T-helper 1 cell treated with Interleukin-12 subunit alpha and Interleukin-12 subunit beta and Interleukin-4 antibody, amounts not matched to agents 30 μg/mL and 1 μg/mL, for 36 hours (primary cell): ENCODE measurements around the gene NCBP3.
A peak's percentile ranks its signal among the peaks of the same experiment; 100 is the strongest.

Experiments
- H3K27ac Mint-ChIP-seq: one replicate; pipeline ENCODE4 v1.8.0; 2021; ENCODE audit warnings: mild to moderate bottlenecking, mixed read lengths
- H3K27me3 Mint-ChIP-seq: one replicate; pipeline ENCODE4 v1.8.0; 2021; ENCODE audit warnings: low read depth, mixed read lengths
- H3K36me3 Mint-ChIP-seq: one replicate; pipeline ENCODE4 v1.8.0; 2021; ENCODE audit warnings: low read depth, mixed read lengths
- H3K4me1 Mint-ChIP-seq: one replicate; pipeline ENCODE4 v1.8.0; 2021; ENCODE audit warnings: low read depth, mixed read lengths
- H3K4me3 Mint-ChIP-seq: one replicate; pipeline ENCODE4 v1.8.0; 2021; ENCODE audit warnings: mild to moderate bottlenecking, moderate library complexity, mixed read lengths
- H3K9me3 Mint-ChIP-seq: one replicate; pipeline ENCODE4 v1.8.0; 2021; ENCODE audit warnings: mixed read lengths

The NCBP3 gene

GRCh38 chr17:3887804-3888203 is 41.8 kb upstream of the NCBP3 start:
- H3K27me3 Mint-ChIP-seq, result peaks cover 8% of the 10 kb centered on the region
- peaks cover 2% of the 10 kb centered on the region for H3K36me3 Mint-ChIP-seq
- peaks cover 26% of the 10 kb centered on the region for H3K4me1 Mint-ChIP-seq
- no peak overlapping the region for H3K4me3 Mint-ChIP-seq
- peak overlapping the region; percentile 16 for H3K27ac Mint-ChIP-seq
- no peaks in the 10 kb centered on the region for H3K9me3 Mint-ChIP-seq

- Mint-ChIP-seq H3K36me3 (peaks cover 2% of the 10 kb centered on the region), H3K9me3 (no peaks in the 10 kb centered on the region), H3K27me3 (peaks cover 8% of the 10 kb centered on the region), H3K4me3 (peak overlapping the region; percentile 45), H3K27ac (peak overlapping the region; percentile 63), H3K4me1 (peaks cover 26% of the 10 kb centered on the region)
Observed at GRCh38 chr17:3887394-3887793, 41.3 kb upstream of the NCBP3 start.

- H3K4me1 Mint-ChIP-seq, result peaks cover 22% of the 10 kb centered on the region
- no peaks in the 10 kb centered on the region for H3K9me3 Mint-ChIP-seq
- peaks cover 8% of the 10 kb centered on the region for H3K27me3 Mint-ChIP-seq
- peaks cover 2% of the 10 kb centered on the region for H3K36me3 Mint-ChIP-seq
- H3K4me3 Mint-ChIP-seq, result peak overlapping the region; percentile 45
- peak overlapping the region; percentile 63 for H3K27ac Mint-ChIP-seq
Observed at GRCh38 chr17:3886776-3887175, 40.7 kb upstream of the NCBP3 start.

GRCh38 chr17:3885970-3886369 is 39.9 kb upstream of the NCBP3 start:
- no peaks in the 10 kb centered on the region for H3K9me3 Mint-ChIP-seq
- H3K4me3 Mint-ChIP-seq, result no peak overlapping the region
- peaks cover 2% of the 10 kb centered on the region for H3K36me3 Mint-ChIP-seq
- H3K27ac Mint-ChIP-seq, result peak overlapping the region; percentile 63
- peaks cover 15% of the 10 kb centered on the region for H3K4me1 Mint-ChIP-seq
- no peaks in the 10 kb centered on the region for H3K27me3 Mint-ChIP-seq

- Mint-ChIP-seq H3K27ac (no peak overlapping the region), H3K27me3 (no peaks in the 10 kb centered on the region), H3K4me3 (no peak overlapping the region), H3K4me1 (peaks cover 15% of the 10 kb centered on the region), H3K9me3 (no peaks in the 10 kb centered on the region), H3K36me3 (peaks cover 2% of the 10 kb centered on the region)
Observed at GRCh38 chr17:3885271-3885670, 39.2 kb upstream of the NCBP3 start.

- H3K9me3 Mint-ChIP-seq, result no peaks in the 10 kb centered on the region
- H3K36me3 Mint-ChIP-seq, result peaks cover 2% of the 10 kb centered on the region
- H3K4me1 Mint-ChIP-seq, result peaks cover 15% of the 10 kb centered on the region
- no peak overlapping the region for H3K27ac Mint-ChIP-seq
- no peak overlapping the region for H3K4me3 Mint-ChIP-seq
- H3K27me3 Mint-ChIP-seq, result no peaks in the 10 kb centered on the region
Observed at GRCh38 chr17:3884188-3884587, 38.1 kb upstream of the NCBP3 start.

- no peak overlapping the region for H3K27ac Mint-ChIP-seq
- H3K4me3 Mint-ChIP-seq, result no peak overlapping the region
- H3K4me1 Mint-ChIP-seq, result peaks cover 14% of the 10 kb centered on the region
- no peaks in the 10 kb centered on the region for H3K27me3 Mint-ChIP-seq
- H3K9me3 Mint-ChIP-seq, result no peaks in the 10 kb centered on the region
- peaks cover 2% of the 10 kb centered on the region for H3K36me3 Mint-ChIP-seq
Observed at GRCh38 chr17:3882276-3882675, 36.2 kb upstream of the NCBP3 start.

GRCh38 chr17:3880983-3881382 is 34.9 kb upstream of the NCBP3 start:
- Mint-ChIP-seq H3K27me3 (no peaks in the 10 kb centered on the region), H3K27ac (no peak overlapping the region), H3K4me3 (no peak overlapping the region), H3K9me3 (no peaks in the 10 kb centered on the region), H3K4me1 (peaks cover under 1% of the 10 kb centered on the region), H3K36me3 (peaks cover 2% of the 10 kb centered on the region)

GRCh38 chr17:3879591-3880417 is 33.8 kb upstream of the NCBP3 start:
- no peak overlapping the region for H3K27ac Mint-ChIP-seq
- H3K36me3 Mint-ChIP-seq, result peaks cover 2% of the 10 kb centered on the region
- no peak overlapping the region for H3K4me3 Mint-ChIP-seq
- H3K4me1 Mint-ChIP-seq, result no peaks in the 10 kb centered on the region
- no peaks in the 10 kb centered on the region for H3K27me3 Mint-ChIP-seq
- H3K9me3 Mint-ChIP-seq, result no peaks in the 10 kb centered on the region

GRCh38 chr17:3879186-3879585 is 33.1 kb upstream of the NCBP3 start:
- Mint-ChIP-seq H3K36me3 (peaks cover 2% of the 10 kb centered on the region), H3K9me3 (no peaks in the 10 kb centered on the region), H3K4me3 (no peak overlapping the region), H3K4me1 (no peaks in the 10 kb centered on the region), H3K27ac (no peak overlapping the region), H3K27me3 (no peaks in the 10 kb centered on the region)

- H3K4me3 Mint-ChIP-seq, result no peak overlapping the region
- no peaks in the 10 kb centered on the region for H3K4me1 Mint-ChIP-seq
- no peaks in the 10 kb centered on the region for H3K9me3 Mint-ChIP-seq
- no peaks in the 10 kb centered on the region for H3K27me3 Mint-ChIP-seq
- H3K27ac Mint-ChIP-seq, result no peak overlapping the region
- H3K36me3 Mint-ChIP-seq, result peaks cover 1% of the 10 kb centered on the region
Observed at GRCh38 chr17:3877220-3877619, 31.2 kb upstream of the NCBP3 start.

GRCh38 chr17:3875317-3875716 is 29.3 kb upstream of the NCBP3 start:
- H3K27me3 Mint-ChIP-seq, result no peaks in the 10 kb centered on the region
- no peak overlapping the region for H3K27ac Mint-ChIP-seq
- no peak overlapping the region for H3K4me3 Mint-ChIP-seq
- H3K36me3 Mint-ChIP-seq, result peaks cover 1% of the 10 kb centered on the region
- no peaks in the 10 kb centered on the region for H3K9me3 Mint-ChIP-seq
- peaks cover 4% of the 10 kb centered on the region for H3K4me1 Mint-ChIP-seq

- no peak overlapping the region for H3K4me3 Mint-ChIP-seq
- peaks cover 1% of the 10 kb centered on the region for H3K36me3 Mint-ChIP-seq
- H3K4me1 Mint-ChIP-seq, result peaks cover 4% of the 10 kb centered on the region
- H3K9me3 Mint-ChIP-seq, result no peaks in the 10 kb centered on the region
- no peak overlapping the region for H3K27ac Mint-ChIP-seq
- H3K27me3 Mint-ChIP-seq, result no peaks in the 10 kb centered on the region
Observed at GRCh38 chr17:3873862-3874261, 27.8 kb upstream of the NCBP3 start.

GRCh38 chr17:3870871-3871306 is 24.8 kb upstream of the NCBP3 start:
- H3K4me1 Mint-ChIP-seq, result peaks cover 4% of the 10 kb centered on the region
- peak overlapping the region; percentile 92 for H3K27ac Mint-ChIP-seq
- H3K9me3 Mint-ChIP-seq, result no peaks in the 10 kb centered on the region
- peaks cover 1% of the 10 kb centered on the region for H3K36me3 Mint-ChIP-seq
- no peaks in the 10 kb centered on the region for H3K27me3 Mint-ChIP-seq
- H3K4me3 Mint-ChIP-seq, result peak overlapping the region; percentile 64

- Mint-ChIP-seq H3K9me3 (no peaks in the 10 kb centered on the region), H3K4me1 (peaks cover 4% of the 10 kb centered on the region), H3K27ac (no peak overlapping the region), H3K4me3 (no peak overlapping the region), H3K27me3 (no peaks in the 10 kb centered on the region), H3K36me3 (no peaks in the 10 kb centered on the region)
Observed at GRCh38 chr17:3867606-3868005, 21.6 kb upstream of the NCBP3 start.
